AG08396 (cell line): Measurements from ENCODE around the gene SDF4.

Experiments
- DNase-seq: peaks from one replicate; pipeline ENCODE4 v3.0.0; 2012; ENCODE audit warnings: low spot score, mixed read lengths

Gene SDF4

DNA sequence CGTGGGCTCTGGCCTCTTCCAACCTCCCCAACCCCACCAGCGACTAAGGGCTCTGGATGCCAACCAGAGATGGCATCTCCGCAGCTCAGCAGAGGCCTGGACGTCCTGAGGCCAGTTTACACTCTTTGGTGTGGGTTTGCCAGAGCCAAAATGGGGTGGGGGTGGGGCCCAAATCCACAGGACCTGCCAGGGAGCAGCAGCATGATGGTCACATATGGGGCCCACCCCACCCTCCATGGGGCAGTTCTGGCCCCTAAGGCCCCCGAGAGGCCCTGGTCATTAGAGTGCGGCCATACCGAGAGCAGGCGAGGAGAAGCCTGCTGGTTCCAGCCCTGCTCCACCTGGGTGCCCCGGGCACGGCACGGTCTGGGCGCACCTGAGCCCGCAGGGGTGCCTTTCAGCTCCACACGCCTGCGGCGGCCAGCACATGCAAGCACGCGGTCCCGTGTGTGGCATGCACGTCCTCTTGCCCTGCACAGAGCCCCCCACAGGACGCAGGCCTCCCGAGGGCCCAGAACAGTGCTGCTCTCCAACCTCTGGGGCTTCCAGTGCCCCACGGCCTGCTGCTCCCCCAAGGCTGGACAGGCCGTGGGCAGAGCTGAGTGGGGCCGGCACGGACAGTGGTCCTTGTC is 9.9 kb upstream of the SDF4 start:
- DNase-seq, result no peak

DNA sequence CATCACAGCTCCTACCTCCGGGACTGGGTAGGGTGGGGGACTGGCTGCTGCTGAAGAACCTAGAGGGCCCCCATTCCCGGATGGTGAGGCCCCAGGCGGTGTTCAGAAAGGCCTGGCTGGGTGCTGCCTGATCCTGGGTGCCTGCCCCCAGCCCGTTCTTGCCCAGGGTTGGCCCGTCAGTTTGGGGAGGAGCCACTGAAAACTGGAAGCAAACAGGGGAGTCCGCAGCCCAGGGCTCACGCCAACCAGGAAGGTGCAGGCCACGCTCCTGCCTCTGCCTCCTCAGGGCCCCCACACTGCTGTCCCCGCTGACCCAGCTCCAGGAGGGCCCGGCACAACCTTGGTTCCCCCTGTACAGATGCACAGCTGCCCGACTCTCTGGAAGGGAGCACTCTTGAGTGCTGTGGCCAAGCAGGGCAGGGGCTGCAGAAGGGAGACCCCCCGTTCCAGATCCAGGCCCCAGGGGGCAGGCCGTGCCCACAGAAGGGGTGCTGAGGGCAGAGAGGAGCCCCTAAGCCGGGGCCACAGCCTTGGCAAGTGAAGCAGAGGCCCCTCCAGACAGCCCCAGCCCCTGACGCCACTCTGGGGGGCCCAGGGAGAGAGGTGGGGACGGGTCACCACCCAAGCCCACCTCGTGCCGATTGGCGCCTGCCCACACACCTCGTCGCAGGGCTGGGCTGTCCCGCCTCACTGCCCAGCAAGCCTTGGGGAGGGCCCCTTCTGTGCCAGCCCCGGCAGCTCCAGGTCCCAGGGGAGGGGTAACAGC is 9.2 kb upstream of the SDF4 start:
- DNase-seq, result peak; percentile 77

DNA sequence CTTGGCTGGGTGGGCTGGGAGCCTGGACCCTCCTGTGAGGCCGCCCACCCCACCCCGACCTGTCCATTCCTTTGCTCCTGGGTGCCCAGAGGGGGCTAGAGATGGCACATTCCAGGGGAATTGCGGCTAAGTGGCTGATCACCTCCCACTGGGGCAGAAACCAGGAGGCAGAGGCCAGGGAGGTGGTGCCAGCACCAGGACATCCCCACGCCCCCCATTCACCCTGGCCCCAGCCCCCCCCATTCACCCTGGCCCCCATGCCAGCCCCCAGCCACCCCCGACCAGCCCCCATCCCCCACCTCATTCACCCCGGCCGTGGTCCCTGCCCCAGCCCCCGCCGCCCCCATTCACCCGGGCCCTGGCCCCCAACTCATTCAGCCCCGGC is 8.5 kb upstream of the SDF4 start:
- DNase-seq, result no peak

DNA sequence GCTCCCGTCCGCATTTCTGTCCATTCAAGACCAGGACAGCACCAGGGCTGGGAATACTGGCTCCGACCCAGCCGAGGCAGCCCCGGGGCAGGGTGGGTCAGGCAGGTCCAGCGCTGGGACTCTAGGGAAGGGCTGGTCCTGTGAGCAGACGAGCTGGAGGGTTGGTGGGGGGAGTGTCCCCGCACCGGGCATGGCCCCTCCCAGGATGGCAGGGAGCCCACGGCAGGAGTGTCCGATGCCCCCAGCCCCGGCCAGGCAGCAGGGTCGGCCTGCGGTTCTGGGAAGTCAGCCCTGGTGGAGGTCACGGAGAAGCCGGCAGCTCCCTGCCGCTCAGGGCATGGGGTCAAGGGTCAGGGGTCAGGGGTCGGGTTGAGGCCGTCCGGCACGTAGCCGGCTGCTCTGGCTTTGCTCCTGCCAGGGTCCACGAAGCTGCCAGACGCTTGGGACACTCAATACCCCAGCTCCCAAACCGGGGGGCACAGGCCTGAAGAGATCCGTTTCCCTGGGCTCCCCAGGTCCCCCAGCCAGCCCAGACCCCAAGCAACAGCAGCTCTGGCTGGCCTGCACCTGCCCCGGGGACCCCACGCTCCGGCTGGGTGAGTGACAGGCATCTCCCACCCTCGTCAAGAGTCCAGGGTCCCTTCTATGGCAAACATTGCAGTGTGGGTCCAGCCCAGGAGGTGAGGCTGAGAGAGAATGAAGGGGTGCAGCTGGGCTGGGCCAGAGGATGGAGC is 8.0 kb upstream of the SDF4 start:
- DNase-seq, result no peak

DNA sequence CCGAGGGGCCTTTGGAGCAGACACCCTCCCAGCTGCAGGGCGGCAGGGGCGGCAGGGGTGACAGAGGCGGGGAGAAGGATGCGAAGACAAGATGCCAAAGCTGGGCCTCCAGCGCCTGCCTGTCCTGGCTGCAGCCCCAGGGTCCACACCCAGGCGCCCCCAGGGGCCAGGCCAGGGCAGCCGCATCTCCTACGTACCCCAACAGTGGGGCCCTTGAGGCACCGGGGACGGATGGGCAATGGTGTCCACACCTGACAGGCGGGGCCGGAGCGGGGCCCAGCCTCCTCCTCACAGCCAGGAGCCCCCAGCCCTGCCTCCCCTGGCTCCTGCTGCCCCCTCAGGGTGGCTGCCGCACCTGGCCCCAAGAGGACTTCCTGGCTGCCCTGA is 7.4 kb upstream of the SDF4 start:
- DNase-seq, result no peak

DNA sequence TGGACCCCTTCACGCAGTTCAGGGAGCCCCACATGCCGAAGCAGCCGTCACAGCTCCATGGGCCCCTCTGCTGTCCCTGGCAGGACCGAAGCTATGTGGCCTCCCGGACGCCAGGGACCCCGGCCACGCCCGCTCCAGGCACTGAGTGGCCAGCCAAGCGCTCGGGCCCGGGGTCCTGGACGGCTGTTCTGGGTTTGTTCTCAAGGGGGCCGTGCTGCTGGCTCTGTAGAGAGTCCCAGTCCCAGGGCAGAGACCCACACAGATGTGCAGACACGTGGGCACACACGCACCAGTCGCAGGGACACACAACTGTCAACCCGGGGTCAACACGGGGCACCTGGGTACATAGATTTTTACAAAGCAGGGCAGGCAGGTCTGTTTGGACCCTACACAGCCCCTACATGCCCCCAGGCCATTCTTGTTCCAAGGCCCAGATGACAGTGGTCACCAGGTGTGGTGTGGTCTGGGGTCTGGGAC is 6.9 kb upstream of the SDF4 start:
- no peak for DNase-seq

DNA sequence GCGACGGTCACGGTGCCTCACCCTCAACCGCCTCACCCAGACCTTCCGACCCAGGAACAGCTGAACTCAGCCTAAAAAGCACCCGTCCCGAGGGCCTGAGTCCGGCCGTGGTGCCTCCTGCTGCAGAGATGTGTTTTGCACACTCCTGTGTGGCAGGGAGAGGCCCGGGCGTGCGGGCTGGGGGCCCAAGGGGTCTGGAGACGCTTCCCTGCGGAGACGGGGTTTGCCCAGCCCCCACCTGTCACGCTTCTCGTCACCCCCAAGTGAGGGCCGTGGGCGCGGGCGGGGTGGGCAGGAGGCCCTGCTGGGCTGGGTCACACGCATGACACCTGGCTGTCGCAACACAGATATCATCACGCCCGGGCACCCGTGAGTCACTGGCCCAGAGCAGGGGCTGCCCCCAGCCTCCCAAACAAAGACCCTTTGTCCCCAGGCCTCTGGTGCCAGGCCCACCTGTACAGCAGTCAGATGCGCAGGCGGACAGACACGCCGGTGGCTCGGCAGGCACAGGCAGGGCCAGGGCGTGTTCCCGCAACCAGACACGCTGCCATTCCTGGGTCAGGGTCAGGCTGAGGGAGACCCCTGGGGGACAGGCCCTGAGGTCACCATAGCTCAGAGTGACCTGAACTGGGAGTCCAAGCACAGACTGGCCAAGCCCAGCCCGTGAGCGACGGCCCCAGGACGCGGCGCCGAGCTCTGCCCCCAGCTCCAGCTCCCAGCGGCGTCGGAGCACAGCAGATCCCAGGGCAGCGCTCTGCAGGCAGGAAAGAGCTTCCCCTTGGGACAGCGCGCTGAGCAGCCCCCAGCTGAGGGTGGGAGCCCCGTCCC is 6.3 kb upstream of the SDF4 start:
- DNase-seq, result no peak

DNA sequence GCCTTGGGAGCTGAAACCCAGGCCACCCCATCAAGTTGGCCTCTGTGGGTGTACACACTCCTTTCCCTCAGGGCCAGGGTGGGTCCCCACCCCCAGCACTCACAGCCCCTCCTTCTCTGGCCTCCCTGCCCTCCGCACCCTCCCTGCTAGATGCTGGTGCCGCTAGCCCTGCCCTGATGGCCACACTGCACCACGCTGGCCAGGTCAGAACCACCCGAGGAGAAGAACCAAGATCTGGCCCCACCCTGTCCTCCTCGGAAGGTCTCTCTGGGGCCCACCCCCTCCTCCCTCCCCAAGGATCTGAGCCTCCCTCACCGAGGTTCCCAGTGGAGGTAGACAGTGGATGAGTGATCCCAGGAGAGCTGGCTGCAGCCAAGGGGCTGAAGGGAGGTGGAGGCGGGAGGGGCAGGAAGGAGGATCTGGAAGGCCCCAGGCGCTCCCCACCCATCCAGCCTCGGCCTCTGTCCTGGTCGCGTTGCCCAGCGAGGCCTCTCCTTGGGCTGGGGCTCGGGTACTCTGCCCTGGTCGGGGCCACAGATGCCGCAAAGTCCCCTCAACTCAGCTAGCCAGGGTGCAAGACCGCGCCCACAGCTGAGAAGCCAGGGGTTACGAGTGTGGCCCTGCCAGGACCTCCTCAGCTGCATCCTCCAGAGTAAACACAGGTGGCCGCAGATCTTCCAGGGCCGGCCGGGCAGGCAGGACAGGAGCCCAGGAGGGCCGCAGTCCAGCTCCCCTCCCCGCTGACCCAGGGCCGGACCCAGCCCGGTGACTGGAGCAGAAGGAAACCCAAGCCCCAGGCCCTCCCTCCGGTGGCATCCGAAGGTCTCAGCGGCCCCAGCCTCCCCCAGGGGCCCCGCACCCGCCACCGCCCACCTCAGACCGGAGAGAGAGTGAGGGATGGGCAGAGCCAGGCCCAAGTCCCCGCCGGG is 5.4 kb upstream of the SDF4 start:
- DNase-seq, result no peak

DNA sequence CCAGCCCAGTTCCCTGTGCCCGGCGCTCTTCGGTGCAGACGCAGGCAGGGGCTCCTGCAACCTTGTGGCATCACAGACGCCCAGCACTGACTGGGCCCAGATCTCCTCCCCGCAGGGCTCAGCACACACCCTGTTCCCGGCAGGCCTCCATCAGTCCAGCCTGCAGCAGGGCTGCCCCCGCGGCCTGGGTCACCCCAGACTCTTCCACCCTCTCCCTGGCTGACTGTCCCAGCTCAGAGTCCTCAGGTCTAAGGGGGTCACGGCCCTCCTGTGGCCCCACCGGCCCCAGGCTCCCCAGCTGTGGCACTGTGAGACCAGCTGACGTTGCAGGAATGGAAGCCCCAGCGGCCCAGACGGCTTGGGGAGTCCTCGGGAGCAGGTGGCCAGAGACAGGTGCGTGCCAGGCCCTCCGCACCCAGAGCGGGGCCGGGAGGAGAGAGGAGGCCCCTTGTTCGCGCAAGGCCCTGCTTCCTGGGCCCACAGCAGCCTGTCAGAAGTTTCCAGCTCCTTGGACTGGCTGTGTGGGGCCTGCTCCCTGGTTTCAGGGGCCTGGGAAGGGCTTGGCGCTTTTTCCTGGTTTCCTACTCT is 4.5 kb upstream of the SDF4 start:
- DNase-seq, result no peak

DNA sequence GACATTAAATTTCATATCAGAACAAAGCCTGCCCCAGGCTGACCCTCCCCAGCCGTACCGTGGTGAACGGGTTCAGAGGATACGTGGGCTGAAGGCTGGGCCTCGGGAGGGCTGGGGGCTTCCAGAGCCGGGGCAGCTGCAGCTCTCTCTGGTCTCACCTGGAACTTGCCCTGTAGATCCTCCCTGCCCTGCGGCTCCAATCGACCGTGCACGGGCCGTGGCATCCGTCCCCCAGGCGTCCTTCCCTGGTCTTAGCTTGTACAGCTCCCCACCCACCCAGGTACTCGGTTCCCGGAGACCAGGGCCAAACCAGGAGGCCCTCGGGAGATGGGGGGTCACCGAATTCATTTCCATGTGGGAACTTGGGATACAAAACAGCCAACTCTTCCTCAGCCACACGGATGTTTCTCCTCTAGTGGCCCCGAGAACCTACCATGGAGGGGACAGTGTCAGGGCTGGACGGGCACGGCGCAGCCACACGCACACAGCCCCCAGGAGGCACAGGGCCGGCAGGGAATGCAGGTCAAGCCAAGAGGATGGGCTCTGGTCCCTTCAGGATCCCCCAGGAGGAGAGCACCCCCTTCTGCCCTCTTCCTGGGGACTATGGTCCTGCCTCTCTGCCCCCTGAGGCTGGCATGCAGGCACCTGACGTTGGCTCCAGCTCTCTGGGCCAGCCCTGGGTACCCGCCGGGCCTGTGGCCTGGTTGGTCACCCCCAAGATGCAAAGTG is 3.4 kb upstream of the SDF4 start:
- DNase-seq, result no peak

DNA sequence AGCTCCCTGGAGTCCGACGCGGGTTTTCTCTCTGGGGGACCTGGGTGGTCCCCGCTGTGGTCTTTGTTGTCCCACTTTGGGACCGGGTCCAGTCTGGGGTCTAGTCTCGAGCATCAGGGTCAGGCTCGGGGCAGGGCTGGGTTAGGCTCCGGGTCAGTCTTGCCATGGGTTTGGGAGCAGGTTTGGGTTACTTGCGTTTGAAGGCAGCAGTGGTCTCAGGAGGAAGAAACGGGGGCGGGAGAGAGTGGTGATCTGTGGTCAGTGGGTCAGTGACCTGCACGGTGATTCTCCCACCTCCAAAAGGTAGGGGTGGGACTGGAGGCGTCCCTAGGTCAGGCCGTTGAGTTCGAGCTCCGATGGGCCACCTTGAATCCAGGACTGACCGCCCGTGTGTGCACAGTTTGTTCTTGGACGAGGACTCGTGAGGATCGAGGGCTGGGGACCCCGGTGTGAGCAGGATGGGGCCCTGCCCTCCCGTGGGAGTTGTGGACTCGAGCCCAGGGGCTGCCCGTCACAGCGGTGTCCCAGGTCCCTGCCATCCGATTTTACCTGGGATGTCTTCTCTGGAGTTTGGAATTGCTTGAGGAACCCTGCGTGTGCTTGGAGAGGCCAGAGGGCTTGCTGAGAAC is 2.5 kb upstream of the SDF4 start:
- DNase-seq, result no peak

DNA sequence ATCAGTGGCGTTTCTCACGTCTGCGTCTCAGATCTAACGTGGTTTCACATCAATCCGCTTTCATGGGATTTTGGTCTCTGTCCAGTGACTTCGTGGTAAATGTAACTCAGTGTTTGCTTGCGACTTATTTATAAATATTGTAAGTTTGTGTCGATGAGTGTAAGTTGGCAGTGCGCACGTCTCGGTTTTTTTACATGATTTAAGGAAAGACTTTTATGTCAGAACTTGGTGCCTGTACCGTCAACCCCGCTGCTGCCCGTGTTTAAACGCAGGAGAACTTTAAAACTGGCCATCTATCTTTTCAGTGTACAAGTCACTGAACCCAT is 1.7 kb upstream of the SDF4 start:
- no peak for DNase-seq

DNA sequence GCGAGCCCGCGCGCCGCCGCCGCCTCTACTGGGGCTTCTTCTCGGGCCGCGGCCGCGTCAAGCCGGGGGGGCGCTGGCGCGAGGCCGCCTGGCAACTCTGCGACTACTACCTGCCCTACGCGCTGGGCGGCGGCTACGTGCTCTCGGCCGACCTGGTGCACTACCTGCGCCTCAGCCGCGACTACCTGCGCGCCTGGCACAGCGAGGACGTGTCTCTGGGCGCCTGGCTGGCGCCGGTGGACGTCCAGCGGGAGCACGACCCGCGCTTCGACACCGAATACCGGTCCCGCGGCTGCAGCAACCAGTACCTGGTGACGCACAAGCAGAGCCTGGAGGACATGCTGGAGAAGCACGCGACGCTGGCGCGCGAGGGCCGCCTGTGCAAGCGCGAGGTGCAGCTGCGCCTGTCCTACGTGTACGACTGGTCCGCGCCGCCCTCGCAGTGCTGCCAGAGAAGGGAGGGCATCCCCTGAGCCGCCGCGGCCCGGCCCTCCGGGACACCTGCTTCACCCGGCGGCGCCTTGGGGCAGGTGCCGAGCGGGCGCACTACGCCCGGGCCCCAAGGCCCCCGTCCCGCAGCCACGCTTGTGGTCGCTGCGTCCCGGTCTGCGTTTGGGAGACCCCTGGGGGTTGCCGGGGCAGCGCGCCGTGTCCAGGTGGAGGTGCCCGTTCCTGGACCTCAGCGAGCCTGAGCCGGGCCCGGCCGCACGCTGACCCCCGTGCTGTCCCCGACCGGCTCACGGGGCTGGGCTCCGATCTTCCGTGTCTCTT is 1.2 kb upstream of the SDF4 start:
- no peak for DNase-seq

DNA sequence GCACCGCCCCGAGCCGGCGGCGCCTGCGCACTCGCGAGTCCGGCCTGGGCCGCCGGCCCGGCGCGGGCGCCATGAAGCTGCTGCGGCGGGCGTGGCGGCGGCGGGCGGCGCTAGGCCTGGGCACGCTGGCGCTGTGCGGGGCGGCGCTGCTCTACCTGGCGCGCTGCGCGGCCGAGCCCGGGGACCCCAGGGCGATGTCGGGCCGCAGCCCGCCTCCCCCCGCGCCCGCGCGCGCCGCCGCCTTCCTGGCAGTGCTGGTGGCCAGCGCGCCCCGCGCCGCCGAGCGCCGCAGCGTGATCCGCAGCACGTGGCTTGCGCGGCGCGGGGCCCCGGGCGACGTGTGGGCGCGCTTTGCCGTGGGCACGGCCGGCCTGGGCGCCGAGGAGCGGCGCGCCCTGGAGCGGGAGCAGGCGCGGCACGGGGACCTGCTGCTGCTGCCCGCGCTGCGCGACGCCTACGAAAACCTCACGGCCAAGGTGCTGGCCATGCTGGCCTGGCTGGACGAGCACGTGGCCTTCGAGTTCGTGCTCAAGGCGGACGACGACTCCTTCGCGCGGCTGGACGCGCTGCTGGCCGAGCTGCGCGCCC is 501 bp upstream of the SDF4 start, which contains the start of gene B3GALT6:
B3GALT6 (plus strand) TSS at position 30 of the 588 bp plus-strand sequence; CDS start at position 72, 42 bp downstream.
- no peak for DNase-seq

DNA sequence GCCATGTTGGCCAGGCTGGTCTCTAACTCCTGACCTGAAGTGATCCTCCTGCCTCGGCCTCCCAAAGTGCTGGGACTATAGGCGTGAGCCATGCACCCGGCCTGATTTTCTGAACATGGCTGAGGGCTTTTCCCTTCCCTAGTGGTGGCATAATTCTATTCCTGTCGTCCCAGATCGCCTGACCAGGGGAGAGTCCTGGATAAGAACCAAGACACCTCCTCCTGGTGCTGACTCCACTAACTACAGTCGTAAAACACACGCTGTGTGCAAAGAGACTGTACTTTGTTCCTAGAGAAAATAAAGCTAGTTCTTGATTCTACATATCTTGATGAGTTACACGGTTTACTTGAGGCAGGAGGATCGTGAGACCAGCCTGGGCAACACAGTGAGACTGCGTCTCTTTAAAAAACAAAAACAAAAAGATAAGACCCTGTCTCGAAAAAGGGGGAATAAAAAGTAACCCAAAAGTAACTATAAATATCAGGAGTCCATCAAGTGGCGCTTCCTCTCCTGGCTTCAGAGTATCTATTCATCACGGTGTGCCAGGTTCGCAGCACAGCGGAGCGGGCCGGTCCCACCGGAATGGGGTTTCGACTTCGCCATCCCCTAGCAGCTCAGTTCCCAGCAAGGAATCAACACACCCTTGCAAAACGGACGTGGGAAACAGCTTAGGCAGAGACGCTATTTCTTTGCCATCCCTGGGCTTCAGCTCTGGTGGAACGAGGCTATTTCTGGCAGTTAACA is 973 bp downstream of the SDF4 start:
- DNase-seq, result peak; percentile 92

DNA sequence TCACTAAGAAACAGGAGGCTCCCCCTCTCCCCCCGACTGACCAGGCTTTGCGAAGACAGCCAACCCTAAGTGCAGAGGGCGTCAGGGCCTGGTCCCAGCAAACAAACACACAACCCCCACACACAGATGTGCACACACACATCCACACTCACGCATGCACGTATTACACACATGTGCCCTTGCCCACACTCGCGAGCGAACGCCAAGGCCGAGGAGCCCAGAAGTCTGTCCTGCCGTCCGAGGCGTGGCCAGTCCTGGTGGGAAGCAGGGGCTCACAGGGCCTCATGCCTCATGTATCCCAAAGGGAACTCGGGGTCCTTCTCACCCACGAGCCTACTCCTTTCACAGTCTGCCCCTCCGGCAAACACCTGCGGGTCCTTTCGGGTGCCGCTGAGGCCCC is 2.0 kb downstream of the SDF4 start:
- DNase-seq, result no peak

DNA sequence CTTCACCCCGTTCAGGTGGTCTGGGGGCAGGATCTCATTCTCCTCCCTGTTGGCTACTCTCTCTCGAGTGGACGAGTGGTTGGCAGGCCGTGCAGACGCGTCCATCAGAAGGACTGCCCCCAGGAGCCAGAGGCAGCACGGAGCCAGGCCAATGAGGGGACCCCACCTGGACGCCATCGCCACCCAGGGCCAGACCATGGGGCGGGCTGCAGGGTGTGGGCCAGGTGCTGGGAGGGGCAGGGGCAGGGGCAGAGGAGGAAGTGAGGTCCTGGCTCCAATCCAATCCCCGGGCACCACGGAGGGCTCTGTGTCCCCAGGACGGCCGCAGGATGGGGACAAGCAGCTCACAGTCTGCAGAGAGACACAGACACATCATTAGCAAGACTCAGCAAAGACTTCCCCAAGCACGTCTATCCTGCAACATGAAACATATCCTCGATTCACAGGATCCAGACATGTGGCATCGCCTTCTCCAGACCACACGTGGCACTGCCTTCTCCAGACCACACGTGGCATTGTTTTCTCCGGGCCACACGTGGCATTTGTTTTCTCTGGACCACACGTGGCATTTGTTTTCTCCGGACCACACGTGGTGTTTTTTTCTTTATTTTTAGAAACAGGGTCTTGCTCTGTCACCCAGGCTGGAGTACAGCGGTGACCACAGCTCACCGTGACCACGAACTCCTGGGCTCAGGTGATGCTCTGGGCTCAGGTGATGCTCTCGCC is 3.0 kb downstream of the SDF4 start:
- no peak for DNase-seq
